ENCODE measurements around the gene ARMH4.

The ARMH4 gene

DNA sequence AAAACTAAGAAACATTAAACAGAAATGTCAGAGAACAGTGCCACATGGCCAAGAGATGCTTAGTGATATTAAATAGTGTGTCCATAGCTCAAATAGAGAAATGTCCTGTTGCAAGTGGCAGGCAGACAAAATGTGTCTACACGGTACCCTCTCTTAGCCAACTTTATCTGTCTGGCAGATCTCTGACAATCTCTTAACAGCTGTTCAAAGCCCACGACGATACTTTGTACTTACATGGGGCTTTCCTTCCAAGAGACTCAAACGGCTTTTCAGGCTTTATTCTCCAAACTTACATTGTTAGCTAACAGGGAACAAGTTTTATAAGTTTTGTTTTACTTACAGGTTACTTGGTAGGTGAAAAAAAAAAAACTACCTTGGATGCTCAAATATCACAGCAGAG is 45.6 kb downstream of the ARMH4 start:
- no peak for DNase-seq (ENCODE audit: low read depth in 2 of 2)
- no peak overlapping the region for H3K4me3 ChIP-seq (replicated peaks in 1 of 2; ENCODE audit: low read depth in 2 of 2, low read length in 2 of 2)
- TF ChIP-seq, protein P1, sequence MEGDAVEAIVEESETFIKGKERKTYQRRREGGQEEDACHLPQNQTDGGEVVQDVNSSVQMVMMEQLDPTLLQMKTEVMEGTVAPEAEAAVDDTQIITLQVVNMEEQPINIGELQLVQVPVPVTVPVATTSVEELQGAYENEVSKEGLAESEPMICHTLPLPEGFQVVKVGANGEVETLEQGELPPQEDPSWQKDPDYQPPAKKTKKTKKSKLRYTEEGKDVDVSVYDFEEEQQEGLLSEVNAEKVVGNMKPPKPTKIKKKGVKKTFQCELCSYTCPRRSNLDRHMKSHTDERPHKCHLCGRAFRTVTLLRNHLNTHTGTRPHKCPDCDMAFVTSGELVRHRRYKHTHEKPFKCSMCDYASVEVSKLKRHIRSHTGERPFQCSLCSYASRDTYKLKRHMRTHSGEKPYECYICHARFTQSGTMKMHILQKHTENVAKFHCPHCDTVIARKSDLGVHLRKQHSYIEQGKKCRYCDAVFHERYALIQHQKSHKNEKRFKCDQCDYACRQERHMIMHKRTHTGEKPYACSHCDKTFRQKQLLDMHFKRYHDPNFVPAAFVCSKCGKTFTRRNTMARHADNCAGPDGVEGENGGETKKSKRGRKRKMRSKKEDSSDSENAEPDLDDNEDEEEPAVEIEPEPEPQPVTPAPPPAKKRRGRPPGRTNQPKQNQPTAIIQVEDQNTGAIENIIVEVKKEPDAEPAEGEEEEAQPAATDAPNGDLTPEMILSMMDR (IDR thresholded peaks at IDR 0.05; ENCODE audit: low read depth, low read length): no peak

DNA sequence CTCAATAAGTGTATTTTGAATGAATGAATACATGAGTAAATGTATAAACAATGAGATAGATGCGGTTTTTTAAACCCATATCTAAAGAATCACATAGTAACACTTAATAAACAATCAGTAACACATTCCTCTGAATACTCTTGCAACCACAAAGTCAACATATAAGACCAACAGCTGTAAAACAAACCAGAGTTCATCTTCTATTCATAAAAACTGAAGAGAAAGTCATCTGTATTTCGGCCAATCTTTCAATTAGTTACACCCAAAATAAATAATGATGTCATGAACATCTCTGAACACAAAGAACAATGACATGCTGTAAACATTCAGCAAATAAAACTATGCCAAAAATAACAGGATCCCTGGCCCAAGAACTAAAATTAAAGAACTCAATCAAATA is 47.2 kb downstream of the ARMH4 start:
- peak; percentile 51 to 86 for DNase-seq (ENCODE audit: low read depth in 2 of 2)
- TF ChIP-seq, protein P1 (IDR thresholded peaks at IDR 0.05; ENCODE audit: low read depth, low read length): no peak
- H3K4me3 ChIP-seq (replicated peaks in 1 of 2; ENCODE audit: low read depth in 2 of 2, low read length in 2 of 2): no peak overlapping the region

DNA sequence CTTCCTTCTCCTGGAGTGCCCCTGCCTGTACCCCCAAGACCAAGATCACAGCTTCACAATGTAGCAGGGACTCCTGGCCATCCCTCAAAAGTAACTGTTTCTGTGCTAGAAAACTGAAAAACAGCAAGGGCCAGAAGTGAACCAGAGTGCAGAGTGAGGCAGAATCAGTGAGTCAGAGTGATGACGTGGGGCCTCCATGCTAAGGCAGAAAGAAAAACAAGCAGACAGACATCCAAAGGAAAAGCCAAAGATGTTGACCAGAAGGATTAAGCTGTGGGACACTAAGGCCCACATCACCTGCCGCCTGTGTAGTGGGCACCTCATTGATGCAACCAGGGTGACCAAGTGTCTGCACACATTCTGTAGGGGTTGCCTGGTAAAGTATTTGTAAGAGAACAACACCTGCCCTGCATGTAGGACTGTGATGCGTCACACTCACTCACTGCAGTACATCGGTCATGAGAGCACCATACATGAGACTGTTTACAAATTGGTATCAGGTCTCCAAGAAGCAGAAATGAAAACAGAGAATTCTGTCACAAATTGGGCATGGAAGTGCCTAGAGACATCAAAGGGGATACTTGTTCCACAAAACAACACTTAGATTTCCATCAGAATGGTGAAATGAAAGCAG is 51.2 kb downstream of the ARMH4 start:
- TF ChIP-seq, protein P1 (IDR thresholded peaks at IDR 0.05; ENCODE audit: low read depth, low read length): no peak
- peak in 1 of 2 donors; percentile 73 for DNase-seq (ENCODE audit: low read depth in 2 of 2)
- H3K4me3 ChIP-seq (replicated peaks in 1 of 2; ENCODE audit: low read depth in 2 of 2, low read length in 2 of 2): no peak overlapping the region

DNA sequence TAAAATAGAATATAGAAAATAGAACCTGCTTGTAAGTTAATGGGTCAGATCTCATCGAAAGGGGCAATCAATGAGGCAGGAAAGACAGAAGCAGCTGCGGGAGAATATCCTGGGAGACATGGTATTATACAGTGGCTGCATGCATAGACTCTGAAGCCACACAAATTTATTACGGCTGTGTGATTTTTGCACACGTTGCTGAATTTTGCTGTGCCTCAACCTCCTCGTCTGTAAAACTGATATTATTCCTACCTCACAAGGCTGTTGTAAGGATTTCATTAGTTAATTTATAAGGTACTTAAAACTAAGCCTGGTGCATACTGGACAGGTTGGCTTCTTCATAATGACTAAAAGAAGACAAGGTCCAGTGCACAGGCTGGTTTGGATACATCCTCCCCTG is 52.3 kb downstream of the ARMH4 start:
- TF ChIP-seq, protein P1 (IDR thresholded peaks at IDR 0.05; ENCODE audit: low read depth, low read length): no peak
- no peak overlapping the region for H3K4me3 ChIP-seq (replicated peaks in 1 of 2; ENCODE audit: low read depth in 2 of 2, low read length in 2 of 2)
- no peak for DNase-seq (ENCODE audit: low read depth in 2 of 2)

DNA sequence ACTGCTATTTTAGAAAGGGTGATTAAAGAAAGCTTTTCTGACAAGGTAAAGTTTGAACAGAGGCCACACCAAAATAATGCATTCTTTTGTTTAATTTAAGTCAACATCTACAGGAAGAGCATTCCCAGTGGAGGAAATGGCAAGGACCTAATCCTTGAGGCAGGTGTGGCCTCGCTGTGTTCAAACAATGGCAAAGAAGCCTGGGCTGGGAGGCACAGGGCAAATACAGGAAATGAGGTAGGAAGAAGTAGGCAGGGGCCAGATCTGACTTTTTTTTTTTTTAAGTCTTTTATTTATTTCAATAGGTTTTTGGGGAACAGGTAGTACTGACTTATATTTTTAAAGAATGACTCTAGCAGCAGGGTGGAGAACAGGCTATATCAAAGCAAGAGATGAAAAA is 53.5 kb downstream of the ARMH4 start:
- H3K4me3 ChIP-seq (replicated peaks in 1 of 2; ENCODE audit: low read depth in 2 of 2, low read length in 2 of 2): no peak overlapping the region
- DNase-seq (ENCODE audit: low read depth in 2 of 2): no peak
- TF ChIP-seq, protein P1 (IDR thresholded peaks at IDR 0.05; ENCODE audit: low read depth, low read length): no peak

DNA sequence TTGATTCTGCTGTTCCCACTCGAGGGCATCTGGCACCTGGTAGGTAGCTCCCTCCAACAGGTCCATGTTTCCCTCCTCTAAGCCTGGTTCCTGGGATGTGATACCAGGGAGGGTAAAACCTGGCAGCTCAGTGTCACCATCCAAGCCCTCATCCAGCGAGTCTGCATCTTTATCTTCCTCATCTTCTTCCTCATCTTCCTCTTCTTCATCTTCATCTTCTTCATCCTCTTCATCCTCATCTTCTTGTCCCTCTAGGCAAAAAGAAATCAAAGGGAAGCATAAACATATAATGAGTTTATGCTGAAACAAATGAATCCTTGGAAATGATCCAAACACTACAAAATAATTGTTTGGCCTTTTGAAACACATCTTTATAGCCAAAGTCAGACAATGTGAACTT is 55.3 kb downstream of the ARMH4 start:
- no peak for DNase-seq (ENCODE audit: low read depth in 2 of 2)
- TF ChIP-seq, protein P1 (IDR thresholded peaks at IDR 0.05; ENCODE audit: low read depth, low read length): no peak
- H3K4me3 ChIP-seq (replicated peaks in 1 of 2; ENCODE audit: low read depth in 2 of 2, low read length in 2 of 2): no peak overlapping the region
